SU-DHL-6 (cell line): ENCODE results near the gene PHF23.

Experiments
- EZH2phosphoT487 ChIP-seq: fragments of 200-600 bp; sonication (generic), shearing (Covaris generic); conservative IDR thresholded peaks from 2 replicates; pipeline ENCODE4 v1.6.1; 2018; ENCODE audit warnings: mild to moderate bottlenecking, antibody characterized with exemption, low read length, moderate library complexity, mixed read lengths
- TF ChIP-seq, protein P1 (sequence below): fragments of 200-600 bp; sonication (generic); IDR thresholded peaks from one replicate; pipeline ENCODE4 v1.5.1; 2017; ENCODE audit warnings: antibody characterized with exemption, mild to moderate bottlenecking, low read length, moderate library complexity; ENCODE audit not compliant: insufficient read depth, poor library complexity, severe bottlenecking

DNA sequence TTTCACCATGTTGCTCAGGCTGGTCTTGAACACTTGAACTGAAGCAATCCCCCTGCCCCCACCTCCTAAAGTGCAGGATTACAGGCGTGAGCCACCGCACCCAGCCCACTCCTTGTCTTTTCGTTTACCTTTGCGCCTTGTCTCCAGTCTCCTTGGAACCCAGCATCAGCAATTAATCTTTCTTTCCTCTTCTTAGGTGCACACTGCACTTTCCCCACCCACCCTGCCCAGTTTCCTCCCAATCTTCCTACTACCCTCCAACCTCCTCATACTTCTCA lies 24.5 kb upstream of the PHF23 start:
- TF ChIP-seq, protein P1, sequence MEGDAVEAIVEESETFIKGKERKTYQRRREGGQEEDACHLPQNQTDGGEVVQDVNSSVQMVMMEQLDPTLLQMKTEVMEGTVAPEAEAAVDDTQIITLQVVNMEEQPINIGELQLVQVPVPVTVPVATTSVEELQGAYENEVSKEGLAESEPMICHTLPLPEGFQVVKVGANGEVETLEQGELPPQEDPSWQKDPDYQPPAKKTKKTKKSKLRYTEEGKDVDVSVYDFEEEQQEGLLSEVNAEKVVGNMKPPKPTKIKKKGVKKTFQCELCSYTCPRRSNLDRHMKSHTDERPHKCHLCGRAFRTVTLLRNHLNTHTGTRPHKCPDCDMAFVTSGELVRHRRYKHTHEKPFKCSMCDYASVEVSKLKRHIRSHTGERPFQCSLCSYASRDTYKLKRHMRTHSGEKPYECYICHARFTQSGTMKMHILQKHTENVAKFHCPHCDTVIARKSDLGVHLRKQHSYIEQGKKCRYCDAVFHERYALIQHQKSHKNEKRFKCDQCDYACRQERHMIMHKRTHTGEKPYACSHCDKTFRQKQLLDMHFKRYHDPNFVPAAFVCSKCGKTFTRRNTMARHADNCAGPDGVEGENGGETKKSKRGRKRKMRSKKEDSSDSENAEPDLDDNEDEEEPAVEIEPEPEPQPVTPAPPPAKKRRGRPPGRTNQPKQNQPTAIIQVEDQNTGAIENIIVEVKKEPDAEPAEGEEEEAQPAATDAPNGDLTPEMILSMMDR: no peak
- no peak for TF ChIP-seq EZH2phosphoT487
